ENCODE measurements around the gene ETS1. TPM values are rescaled to one million over a fixed set of nuclear protein-coding genes. Genes with fewer than 3 reads are reported as not detected.

ETS1 gene
- total and polyA plus RNA-seq, 2 experiments from 2014 or later = 25.6 to 52.6 TPM

- TF ChIP-seq STAT1 (IDR thresholded peaks at IDR 0.05; ENCODE audit: unreplicated experiment) (no peak), EZH2 (IDR thresholded peaks at IDR 0.05; ENCODE audit: low read depth, unreplicated experiment) (no peak)
These were observed 150.2 kb downstream of the ETS1 start (continued) for GRCh38 chr11:128437136-128437535.

GRCh38 chr11:128434818-128435217 lies 152.5 kb downstream of the ETS1 start:
- 0 out of 2 replicates have a peak, but pooled peaks cover 4% of the 10 kb centered on the region for H3K9me2 ChIP-seq (ENCODE audit: insufficient read depth)
- H3K4me3 ChIP-seq = no peak overlapping the region
- H3K4me2 ChIP-seq = no peak overlapping the region
- TF ChIP-seq STAT1 (IDR thresholded peaks at IDR 0.05; ENCODE audit: unreplicated experiment) (no peak), ZNF114 (CRISPR knock-in tag; IDR thresholded peaks at IDR 0.05) (no peak), EZH2phosphoT487 (IDR thresholded peaks at IDR 0.05; ENCODE audit: unreplicated experiment) (no peak)
- no peak overlapping the region for H3K27ac ChIP-seq (ENCODE audit: low read depth)
- Mint-ChIP-seq H3K27ac (no peak overlapping the region), H3K27me3 (ENCODE audit: insufficient read depth, low read depth, poor library complexity) (peaks cover 2% of the 10 kb centered on the region), H3K36me3 (ENCODE audit: low read depth) (no peaks in the 10 kb centered on the region), H3K4me1 (no peaks in the 10 kb centered on the region), H3K9me3 (no peaks in the 10 kb centered on the region), H3K4me3 (no peak overlapping the region)
- no peak overlapping the region for H2AFZ ChIP-seq
- H3K4me1 ChIP-seq (ENCODE audit: insufficient read depth) = no peaks in the 10 kb centered on the region
- no peak for DNase-seq (ENCODE audit: low spot score)
- no peaks in the 10 kb centered on the region for H4K20me1 ChIP-seq (replicated peaks; ENCODE audit: insufficient read depth)
- H3K36me3 ChIP-seq (ENCODE audit: insufficient read depth) = no peaks in the 10 kb centered on the region
- no peak for ATAC-seq
- H3K79me2 ChIP-seq (replicated peaks; ENCODE audit: insufficient read depth) = no peaks in the 10 kb centered on the region
- H3F3A ChIP-seq (replicated peaks; ENCODE audit: low read depth) = no peaks in the 10 kb centered on the region
- no peaks in the 10 kb centered on the region for H3K27me3 ChIP-seq (ENCODE audit: insufficient read depth)

GRCh38 chr11:128434411-128434810 lies 152.9 kb downstream of the ETS1 start:
- Mint-ChIP-seq H3K9me3 (no peaks in the 10 kb centered on the region), H3K27ac (no peak overlapping the region), H3K27me3 (ENCODE audit: insufficient read depth, low read depth, poor library complexity) (peaks cover 2% of the 10 kb centered on the region), H3K36me3 (ENCODE audit: low read depth) (no peaks in the 10 kb centered on the region), H3K4me1 (no peaks in the 10 kb centered on the region), H3K4me3 (no peak overlapping the region)
- Histone ChIP-seq H3K36me3 (ENCODE audit: insufficient read depth) (no peaks in the 10 kb centered on the region), H3K79me2 (replicated peaks; ENCODE audit: insufficient read depth) (no peaks in the 10 kb centered on the region), H3K27ac (ENCODE audit: low read depth) (no peak overlapping the region), H3K9me2 (ENCODE audit: insufficient read depth) (0 out of 2 replicates have a peak, but pooled peaks cover 4% of the 10 kb centered on the region), H4K20me1 (replicated peaks; ENCODE audit: insufficient read depth) (no peaks in the 10 kb centered on the region), H2AFZ (no peak overlapping the region), H3K4me3 (no peak overlapping the region), H3F3A (replicated peaks; ENCODE audit: low read depth) (no peaks in the 10 kb centered on the region), H3K4me2 (no peak overlapping the region), H3K27me3 (ENCODE audit: insufficient read depth) (no peaks in the 10 kb centered on the region), H3K4me1 (ENCODE audit: insufficient read depth) (no peaks in the 10 kb centered on the region)
- ATAC-seq (no peak), DNase-seq (ENCODE audit: low spot score) (no peak)
- TF ChIP-seq CTCF (conservative IDR thresholded peaks at IDR 0.05; ENCODE audit: low read depth in 2 of 2) (no peak), ETS1 (IDR thresholded peaks at IDR 0.05) (no peak)
